IMR-90 (cell line): ENCODE data around the gene EXO1.

Experiments used
- BHLHE40 ChIP-seq: fragments of 150-350 bp; IDR thresholded peaks from 2 replicates; pipeline ENCODE4 v1.6.1; 2016; ENCODE audit warnings: mild to moderate bottlenecking, low read depth, low read length
- CEBPB ChIP-seq: IDR thresholded peaks from 2 replicates; pipeline ENCODE4 v1.6.1; 2012; ENCODE audit warnings: low read depth, low read length, improper control_type of control experiment
- CTCF ChIP-seq: conservative IDR thresholded peaks from 2 replicates; pipeline ENCODE4 v1.5.1; 2012; ENCODE audit warnings: mild to moderate bottlenecking, low read depth, low read length, improper control_type of control experiment
- FOS ChIP-seq: fragments of 150-350 bp; IDR thresholded peaks from 2 replicates; pipeline ENCODE4 v1.6.1; 2016; ENCODE audit warnings: low read depth, low read length
- MAFK ChIP-seq: IDR thresholded peaks from 2 replicates; pipeline ENCODE4 v1.6.1; 2012; ENCODE audit warnings: low read depth, low read length, improper control_type of control experiment
- MAZ ChIP-seq: IDR thresholded peaks from 2 replicates; pipeline ENCODE4 v1.6.1; 2012; ENCODE audit warnings: low read depth, mild to moderate bottlenecking, low read length, improper control_type of control experiment, moderate library complexity, borderline replicate concordance
- MXI1 ChIP-seq: IDR thresholded peaks from 2 replicates; pipeline ENCODE4 v1.6.1; 2012; ENCODE audit warnings: low read depth, mild to moderate bottlenecking, low read length, moderate library complexity, borderline replicate concordance
- NFE2L2 ChIP-seq: fragments of 150-350 bp; IDR thresholded peaks from 2 replicates; pipeline ENCODE4 v1.6.1; 2016; ENCODE audit warnings: low read depth, mild to moderate bottlenecking, low read length
- POLR2A ChIP-seq: IDR thresholded peaks from 2 replicates; pipeline ENCODE4 v1.6.1; 2012; ENCODE audit warnings: mild to moderate bottlenecking, low read depth, low read length
- RAD21 ChIP-seq: IDR thresholded peaks from 2 replicates; pipeline ENCODE4 v1.6.1; 2012; ENCODE audit warnings: low read length, improper control_type of control experiment
- RCOR1 ChIP-seq: IDR thresholded peaks from 2 replicates; pipeline ENCODE4 v1.6.1; 2012; ENCODE audit warnings: mild to moderate bottlenecking, low read length, improper control_type of control experiment; ENCODE audit not compliant: insufficient replicate concordance
- SMC3 ChIP-seq: fragments of 150-350 bp; IDR thresholded peaks from 2 replicates; pipeline ENCODE4 v1.6.1; 2016; ENCODE audit warnings: low read depth, mild to moderate bottlenecking, antibody characterized with exemption, low read length, moderate library complexity
- TF ChIP-seq, protein P1 (sequence below): fragments of 150-350 bp; IDR thresholded peaks from 2 replicates; pipeline ENCODE4 v1.6.1; 2016; ENCODE audit warnings: low read depth, mild to moderate bottlenecking, low read length, moderate library complexity, borderline replicate concordance
- TF ChIP-seq, protein P2 (sequence below): fragments of 150-350 bp; IDR thresholded peaks from 2 replicates; pipeline ENCODE4 v1.6.1; 2017; ENCODE audit warnings: mild to moderate bottlenecking, antibody characterized with exemption, low read length, low read depth

DNA sequence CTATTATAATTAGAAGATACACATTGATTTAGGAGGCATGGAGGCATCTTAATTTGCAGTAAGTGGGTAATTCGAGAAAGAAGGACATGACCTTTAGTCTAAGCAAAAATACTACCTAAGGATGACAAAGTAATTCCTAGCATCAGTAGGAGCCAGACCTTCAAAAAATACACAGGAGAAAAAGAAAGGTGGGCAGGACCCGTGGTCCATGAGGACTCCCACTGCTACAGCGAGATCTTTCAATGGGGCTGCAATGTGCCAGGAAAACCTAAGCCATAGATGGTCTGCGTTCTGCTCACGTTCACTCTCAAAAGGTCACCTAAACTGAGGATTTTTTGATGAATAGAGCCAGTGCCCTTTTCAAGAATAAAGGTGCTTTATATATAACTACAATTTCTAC is 10.6 kb upstream of the EXO1 start:
- TF ChIP-seq CTCF (no peak), CEBPB (no peak), RAD21 (no peak), MXI1 (no peak), SMC3 (no peak), RCOR1 (no peak), POLR2A (no peak), MAFK (no peak), MAZ (no peak), BHLHE40 (no peak), NFE2L2 (no peak), FOS (no peak)
- TF ChIP-seq, protein P1, sequence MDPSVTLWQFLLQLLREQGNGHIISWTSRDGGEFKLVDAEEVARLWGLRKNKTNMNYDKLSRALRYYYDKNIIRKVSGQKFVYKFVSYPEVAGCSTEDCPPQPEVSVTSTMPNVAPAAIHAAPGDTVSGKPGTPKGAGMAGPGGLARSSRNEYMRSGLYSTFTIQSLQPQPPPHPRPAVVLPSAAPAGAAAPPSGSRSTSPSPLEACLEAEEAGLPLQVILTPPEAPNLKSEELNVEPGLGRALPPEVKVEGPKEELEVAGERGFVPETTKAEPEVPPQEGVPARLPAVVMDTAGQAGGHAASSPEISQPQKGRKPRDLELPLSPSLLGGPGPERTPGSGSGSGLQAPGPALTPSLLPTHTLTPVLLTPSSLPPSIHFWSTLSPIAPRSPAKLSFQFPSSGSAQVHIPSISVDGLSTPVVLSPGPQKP: no peak
- TF ChIP-seq, protein P2, sequence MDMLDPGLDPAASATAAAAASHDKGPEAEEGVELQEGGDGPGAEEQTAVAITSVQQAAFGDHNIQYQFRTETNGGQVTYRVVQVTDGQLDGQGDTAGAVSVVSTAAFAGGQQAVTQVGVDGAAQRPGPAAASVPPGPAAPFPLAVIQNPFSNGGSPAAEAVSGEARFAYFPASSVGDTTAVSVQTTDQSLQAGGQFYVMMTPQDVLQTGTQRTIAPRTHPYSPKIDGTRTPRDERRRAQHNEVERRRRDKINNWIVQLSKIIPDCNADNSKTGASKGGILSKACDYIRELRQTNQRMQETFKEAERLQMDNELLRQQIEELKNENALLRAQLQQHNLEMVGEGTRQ: no peak
